Tracheal epithelial cell (primary cell): Measurements from ENCODE around the gene CCNA2. TPM values are rescaled to one million over a fixed set of nuclear protein-coding genes. Genes with fewer than 3 reads are reported as not detected.

ENCODE experiments used
- total RNA-seq: library from RNA; depleted of rRNA; stranded (reverse); fragments of >200 nt; gene quantifications from 2 replicates; pipeline ENCODE4 v1.2.1, GENCODE V29; 2014

CCNA2 gene
- total RNA-seq: 1.9 and 9.4 TPM in 2 replicates

DNA sequence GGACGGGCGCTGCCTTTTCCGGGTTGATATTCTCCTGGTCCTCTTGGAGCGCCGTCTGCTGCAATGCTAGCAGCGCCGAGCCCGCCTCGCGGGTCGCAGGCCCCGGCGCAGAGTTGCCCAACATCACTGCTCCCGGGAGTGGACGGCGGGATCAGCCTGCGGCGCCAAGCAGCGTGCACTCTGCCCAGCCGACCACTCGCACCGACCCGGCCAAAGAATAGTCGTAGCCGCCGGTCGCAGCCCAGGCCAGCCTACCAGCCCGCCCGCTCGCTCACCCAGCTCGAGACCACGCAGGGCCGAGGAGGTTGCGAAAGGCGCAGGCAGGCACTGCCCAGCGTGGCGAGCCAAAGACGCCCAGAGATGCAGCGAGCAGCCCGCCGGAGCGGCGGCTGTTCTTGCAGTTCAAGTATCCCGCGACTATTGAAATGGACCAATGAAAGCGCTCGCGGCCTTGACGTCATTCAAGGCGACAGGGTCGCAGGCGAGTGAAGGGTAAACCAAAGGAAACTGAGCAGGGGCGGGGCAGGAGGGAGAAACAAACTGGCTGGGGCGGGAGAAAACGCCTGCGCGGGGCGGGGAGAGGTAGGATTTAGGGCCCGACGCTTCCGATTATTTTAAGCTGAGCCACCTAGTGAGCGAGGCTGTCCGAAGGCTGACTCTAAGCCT lies at the start of gene CCNA2:
Gene CCNA2, minus strand, starts transcription at position 379 of the 666 bp plus-strand sequence. Its CDS starts 255 bp downstream, at position 124.

GRCh38 chr4:121869841-121870822 lies 46.4 kb upstream of the CCNA2 start, which contains the start of gene BBS7:
TSS of gene BBS7 (minus strand) at chr4:121870474. CDS start at chr4:121870313, 161 bp downstream.

DNA sequence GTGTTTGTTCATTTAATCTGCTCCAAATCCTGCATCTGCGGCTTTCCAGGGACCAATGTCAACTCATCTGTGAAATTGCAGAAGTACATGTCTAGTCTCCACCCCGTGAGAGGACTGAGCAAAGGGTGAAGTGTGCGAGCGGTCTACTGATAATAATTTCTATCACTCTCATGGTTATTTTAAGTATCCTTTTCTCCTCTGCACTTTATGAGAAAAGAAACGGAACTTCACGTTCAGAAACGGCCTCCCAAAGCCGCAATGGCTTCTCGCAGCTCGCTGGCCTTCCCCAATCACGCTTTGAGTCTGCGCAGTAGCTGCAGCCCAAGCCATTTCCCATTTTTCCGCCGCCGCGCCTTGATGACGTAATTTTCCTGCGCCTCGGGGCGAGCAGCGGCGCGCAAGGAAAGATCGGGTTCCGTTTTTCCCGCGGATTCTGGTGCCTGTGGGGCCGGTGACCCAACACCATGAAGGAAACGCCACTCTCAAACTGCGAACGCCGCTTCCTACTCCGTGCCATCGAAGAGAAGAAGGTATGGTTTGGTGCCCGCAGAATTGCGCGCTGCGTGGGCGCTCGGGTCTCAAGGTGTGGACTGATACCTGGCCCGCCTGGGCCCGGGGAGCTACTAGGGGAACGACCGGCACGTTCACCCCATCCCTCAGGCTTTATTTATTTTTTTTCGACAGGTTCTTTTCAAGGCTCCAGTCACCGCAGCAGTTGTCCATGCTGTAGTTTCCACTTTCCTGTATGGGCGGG lies 22.5 kb downstream of the CCNA2 start, which contains the start of gene EXOSC9:
Gene EXOSC9, plus strand, starts transcription at position 363 of the 754 bp plus-strand sequence. Its CDS starts 102 bp downstream, at position 465.

Other genes with a start within 250 kb of the CCNA2 start
- 179 and 281 TPM in 2 replicates for gene ANXA5, start 126.9 kb downstream of the CCNA2 start, total RNA-seq
- 0.24 TPM in 1 of 2 replicates, not detected in the other for gene SMIM43, start 58.7 kb downstream of the CCNA2 start, total RNA-seq
- 14.5 and 15.3 TPM in 2 replicates for gene EXOSC9, start 22.6 kb downstream of the CCNA2 start, total RNA-seq
- 19.0 and 19.8 TPM in 2 replicates for gene BBS7, start 46.6 kb upstream of the CCNA2 start, total RNA-seq
- gene TRPC3, start 128.2 kb upstream of the CCNA2 start, total RNA-seq: not detected in 2 replicates